D721Med (cell line): ENCODE measurements around the gene SLC2A1.

Experiments used
- DNase-seq: peaks from one replicate; pipeline ENCODE4 v3.0.0; 2011; ENCODE audit warnings: low spot score; ENCODE audit not compliant: insufficient read length
- FAIRE-seq: peaks from 2 replicates; lab custom pipeline; 2011; peaks lifted over from hg19 to GRCh38; lab: Jason Lieb, UNC
- TF ChIP-seq, protein P1 (sequence below): IDR thresholded peaks from 2 replicates; pipeline ENCODE4 v1.5.1; 2012; ENCODE audit warnings: mild to moderate bottlenecking, control low read depth; ENCODE audit not compliant: insufficient read depth; ENCODE audit errors: missing control alignments

The SLC2A1 gene

GRCh38 chr1:42935313-42935895, 23.3 kb downstream of the SLC2A1 start:
- DNase-seq (no peak), FAIRE-seq (no peak)
- TF ChIP-seq, protein P1, sequence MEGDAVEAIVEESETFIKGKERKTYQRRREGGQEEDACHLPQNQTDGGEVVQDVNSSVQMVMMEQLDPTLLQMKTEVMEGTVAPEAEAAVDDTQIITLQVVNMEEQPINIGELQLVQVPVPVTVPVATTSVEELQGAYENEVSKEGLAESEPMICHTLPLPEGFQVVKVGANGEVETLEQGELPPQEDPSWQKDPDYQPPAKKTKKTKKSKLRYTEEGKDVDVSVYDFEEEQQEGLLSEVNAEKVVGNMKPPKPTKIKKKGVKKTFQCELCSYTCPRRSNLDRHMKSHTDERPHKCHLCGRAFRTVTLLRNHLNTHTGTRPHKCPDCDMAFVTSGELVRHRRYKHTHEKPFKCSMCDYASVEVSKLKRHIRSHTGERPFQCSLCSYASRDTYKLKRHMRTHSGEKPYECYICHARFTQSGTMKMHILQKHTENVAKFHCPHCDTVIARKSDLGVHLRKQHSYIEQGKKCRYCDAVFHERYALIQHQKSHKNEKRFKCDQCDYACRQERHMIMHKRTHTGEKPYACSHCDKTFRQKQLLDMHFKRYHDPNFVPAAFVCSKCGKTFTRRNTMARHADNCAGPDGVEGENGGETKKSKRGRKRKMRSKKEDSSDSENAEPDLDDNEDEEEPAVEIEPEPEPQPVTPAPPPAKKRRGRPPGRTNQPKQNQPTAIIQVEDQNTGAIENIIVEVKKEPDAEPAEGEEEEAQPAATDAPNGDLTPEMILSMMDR: no peak

DNA sequence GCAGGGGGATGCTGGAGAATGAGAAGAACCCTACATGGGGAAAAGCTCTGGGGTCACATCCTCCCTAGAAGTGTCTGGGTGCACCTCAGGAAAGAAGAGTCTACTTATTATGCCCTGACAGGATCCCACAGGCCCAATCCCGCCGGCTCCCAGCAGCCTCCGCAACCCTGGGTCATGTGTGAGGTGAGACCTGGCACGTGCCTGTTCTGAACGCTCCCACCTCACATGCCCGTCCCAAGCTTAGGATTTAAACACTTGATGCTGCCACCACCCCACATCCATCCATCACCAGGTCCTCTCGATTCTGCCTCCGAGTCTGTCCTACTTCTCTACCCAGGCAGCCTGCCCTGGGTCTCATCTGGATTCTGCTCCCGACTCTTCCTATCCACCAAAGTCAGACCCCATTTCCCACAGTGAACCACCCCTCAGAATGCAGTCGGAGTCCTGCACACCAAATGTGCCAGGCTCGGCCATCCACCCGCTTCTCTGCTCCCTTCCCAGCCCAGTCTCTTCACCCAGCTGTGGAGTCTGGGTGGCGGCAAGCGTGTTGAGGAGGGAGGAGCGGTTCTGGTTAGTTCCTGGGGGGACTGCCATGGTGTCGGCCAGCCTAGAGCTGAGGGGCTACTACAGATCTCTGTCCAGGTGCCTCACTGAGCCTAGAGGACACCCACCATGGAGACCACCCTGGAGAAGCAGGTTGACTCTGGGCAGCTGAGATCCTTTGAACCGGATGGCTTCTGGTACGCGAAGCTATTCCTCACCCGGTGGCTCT, 23.9 kb downstream of the SLC2A1 start:
- TF ChIP-seq, protein P1: no peak
- no peak for DNase-seq
- FAIRE-seq: no peak

GRCh38 chr1:42933610-42934491, 24.8 kb downstream of the SLC2A1 start:
- FAIRE-seq (no peak), DNase-seq (no peak)
- TF ChIP-seq, protein P1: no peak

DNA sequence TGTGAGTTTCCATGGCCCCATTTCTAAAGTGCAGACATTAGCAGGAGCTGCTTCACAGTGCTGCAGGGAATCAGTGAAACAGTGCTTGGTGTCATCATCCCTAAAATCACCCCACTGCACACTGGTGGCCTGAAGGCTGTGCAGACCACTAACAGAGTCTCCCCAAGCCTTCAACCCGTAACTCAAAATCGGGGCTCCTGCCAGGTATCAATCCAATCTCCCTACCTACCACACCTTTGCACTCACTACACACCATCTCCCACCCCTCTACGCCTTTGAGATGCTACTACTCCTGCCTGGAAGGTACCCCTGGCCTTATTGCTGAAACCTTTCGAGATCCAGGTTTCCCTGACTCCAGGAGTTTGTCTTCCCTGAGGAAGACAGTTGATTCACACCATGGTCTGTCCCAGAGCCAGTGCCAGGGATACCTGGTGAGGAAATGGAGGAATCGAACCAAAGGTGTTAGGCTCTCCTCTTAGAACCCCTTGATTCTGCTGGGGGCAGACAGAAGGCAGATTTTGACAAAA, 25.5 kb downstream of the SLC2A1 start:
- no peak for DNase-seq
- TF ChIP-seq, protein P1: no peak
- no peak for FAIRE-seq

DNA sequence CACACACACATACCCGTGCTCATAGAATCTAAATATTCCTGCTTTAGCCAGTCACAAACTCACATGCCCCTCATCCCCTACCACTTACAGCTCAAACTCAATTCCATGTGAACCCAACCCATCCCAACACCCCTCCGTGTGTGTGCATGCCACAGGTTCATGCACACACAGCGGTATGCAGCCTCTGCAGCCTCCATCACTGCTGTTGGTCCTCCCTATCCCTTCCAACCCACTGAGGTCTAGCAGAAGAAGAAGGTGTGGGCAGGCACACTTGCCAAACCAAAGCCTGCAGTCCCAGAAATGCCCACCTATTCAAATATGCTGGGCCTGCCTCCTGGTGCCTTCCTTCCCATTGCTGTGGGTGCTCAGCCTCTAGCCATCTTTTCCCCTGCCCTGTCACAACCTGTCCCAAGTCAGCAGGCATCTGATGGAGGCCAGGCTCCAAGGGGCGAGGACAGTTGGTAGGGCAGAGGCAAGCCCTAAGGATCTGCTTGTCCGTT, 26.2 kb downstream of the SLC2A1 start:
- DNase-seq: no peak
- no peak for FAIRE-seq

DNA sequence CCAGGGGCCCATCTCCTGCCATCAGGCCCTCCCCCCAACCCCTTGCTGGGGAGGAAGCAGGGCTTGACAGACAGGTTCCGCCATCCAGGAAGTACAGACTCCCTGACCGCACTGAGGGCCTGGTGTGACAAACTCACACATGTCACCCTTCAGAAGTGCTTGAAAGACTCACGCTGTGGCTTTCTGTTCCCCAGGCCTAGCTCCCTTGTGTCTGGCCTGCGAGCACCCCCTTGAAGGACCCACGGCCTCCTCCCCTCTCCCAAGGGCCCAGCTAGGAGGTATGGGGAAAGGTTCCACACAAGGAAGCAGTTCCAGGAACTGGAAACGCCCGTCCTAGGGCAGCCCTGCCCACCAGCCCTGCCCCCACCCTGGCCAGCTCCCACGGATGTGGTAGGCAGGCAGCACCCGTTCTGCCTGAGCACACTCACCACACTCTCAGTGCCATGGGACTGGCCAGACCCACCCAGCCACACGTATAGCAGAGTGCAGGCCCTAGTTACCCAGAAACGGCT, 26.7 kb downstream of the SLC2A1 start:
- FAIRE-seq (no peak), DNase-seq (no peak)
- TF ChIP-seq, protein P1: no peak

More for the DNA sequence above, 26.2 kb downstream of the SLC2A1 start:
- TF ChIP-seq, protein P1: no peak
